SIG-M5 treated with dmso at 0.1 percent for 504 hours (cell line): Measurements from ENCODE around the gene SNAPC1.

Experiments
- DNase-seq: peaks from one replicate; lab custom pipeline; 2025; ENCODE audit not compliant: unreplicated experiment; lab: John Stamatoyannopoulos, UW

Gene SNAPC1

GRCh38 chr14:61811882-61812346, 49.7 kb downstream of the SNAPC1 start:
- no peak for DNase-seq

GRCh38 chr14:61812347-61813095, 50.3 kb downstream of the SNAPC1 start, which contains the start of gene SYT16:
TSS of gene SYT16 (plus strand) at chr14:61812703.
- no peak for DNase-seq

GRCh38 chr14:61813096-61813606, 50.9 kb downstream of the SNAPC1 start:
- no peak for DNase-seq

- no peak for DNase-seq
Measured at GRCh38 chr14:61822458-61822857, 60.2 kb downstream of the SNAPC1 start.

- no peak for DNase-seq
Measured at GRCh38 chr14:61832783-61833182, 70.6 kb downstream of the SNAPC1 start.

- DNase-seq: no peak
Measured at GRCh38 chr14:61836184-61836583, 74.0 kb downstream of the SNAPC1 start.

- no peak for DNase-seq
Measured at GRCh38 chr14:61836807-61837206, 74.6 kb downstream of the SNAPC1 start.

- DNase-seq: peak; percentile 68
Measured at GRCh38 chr14:61837336-61838229, 75.4 kb downstream of the SNAPC1 start.

- DNase-seq: no peak
Measured at GRCh38 chr14:61838661-61839245, 76.5 kb downstream of the SNAPC1 start.

- DNase-seq: no peak
Measured at GRCh38 chr14:61839507-61839906, 77.3 kb downstream of the SNAPC1 start.

- DNase-seq: no peak
Measured at GRCh38 chr14:61841145-61841544, 78.9 kb downstream of the SNAPC1 start.
